Measurements from ENCODE around the gene VASH1.

GRCh38 chr14:76792422-76792821, 31.2 kb downstream of the VASH1 start:
- no peak for TF ChIP-seq EZH2 (IDR thresholded peaks at IDR 0.05; ENCODE audit: low read length, missing control alignments)
- TF ChIP-seq CTCF (conservative IDR thresholded peaks at IDR 0.05 in 1 of 2, IDR thresholded peaks at IDR 0.05 in 1 of 2; ENCODE audit: low read depth in 1 of 2, low read length in 2 of 2): no peak
